Stomach (tissue), 9 donors: ENCODE measurements around the gene POLR2F. TPM values are rescaled to one million over a fixed set of nuclear protein-coding genes. Genes with fewer than 3 reads are reported as not detected.

Experiments used
- DNase-seq, 2 donors: peaks; one replicate each; pipeline versions ENCODE4 v3.0.0 to v3.0.0-alpha.2; 2013 to 2019
- H3K27ac ChIP-seq, 5 donors: fragments of 200-600 bp in 4 of 5; sonication (generic) in 4 of 5; one replicate each; pipeline ENCODE4 v1.5.1; 2013 to 2019; ENCODE audit warnings: mild to moderate bottlenecking in 1 of 5, moderate library complexity in 1 of 5
- H3K27me3 ChIP-seq, 3 donors: fragments of 200-600 bp; sonication (generic); one replicate each; pipeline ENCODE4 v1.5.1; 2017 to 2019; ENCODE audit warnings: mixed run types in 1 of 3
- H3K36me3 ChIP-seq, 4 donors: fragments of 200-600 bp; sonication (generic); 1 replicate in 3 of 4; 2 replicates in 1 of 4; pipeline ENCODE4 v1.5.1; 2016 to 2019
- H3K4me1 ChIP-seq, 4 donors: fragments of 200-600 bp; sonication (generic); one replicate each; pipeline ENCODE4 v1.5.1; 2016 to 2019
- H3K4me3 ChIP-seq, 4 donors: fragments of 200-600 bp; sonication (generic) in 3 of 4; one replicate each; pipeline ENCODE4 v1.5.1; 2016 to 2019; ENCODE audit warnings: mild to moderate bottlenecking in 1 of 4
- H3K9me3 ChIP-seq, 4 donors: fragments of 200-600 bp; sonication (generic); one replicate each; pipeline ENCODE4 v1.5.1; 2016 to 2019
- EP300 ChIP-seq: sonication (generic); formaldehyde crosslinking; IDR thresholded peaks from one replicate; pipeline ENCODE4 v1.6.1; 2017; ENCODE audit warnings: antibody characterized with exemption
- POLR2A ChIP-seq, 4 donors: fragments of 450-650 bp; IDR thresholded peaks; one replicate each; pipeline ENCODE4 v1.6.1; 2016; ENCODE audit warnings: antibody characterized with exemption in 4 of 4, control low read depth in 2 of 4, mild to moderate bottlenecking in 1 of 4, moderate library complexity in 1 of 4
- POLR2AphosphoS5 ChIP-seq, 3 donors: sonication (generic); formaldehyde crosslinking; IDR thresholded peaks; one replicate each; pipeline ENCODE4 v1.6.1; 2016; ENCODE audit warnings: antibody characterized with exemption in 3 of 3
- WGBS, 5 donors: extraction: QIAGEN DNeasy Blood & Tissue Kit in 3 of 5; methylation state at CpG; one replicate each; pipeline versions ENCODE4 v1.1.5 to v1.1.7; 2013 to 2018; 5-methylcytosine and 5-hydroxymethylcytosine counted together
- intact Hi-C: fragments of 100-400 bp; cut with DNase I; formaldehyde crosslinking; loops from one replicate; pipeline ENCODE4 v1.15.1; 2023; ENCODE audit warnings: low total_unique reads
- polyA plus RNA-seq, 3 donors: library from polyadenylated mRNA; stranded (reverse); fragments of 200-250 nt; gene quantifications; one replicate each; pipeline ENCODE4 v1.2.3, GENCODE V29; 2013
- total RNA-seq, 5 donors: library from RNA; depleted of rRNA; stranded (reverse); fragments of >200 nt; gene quantifications; one replicate each; pipeline versions ENCODE4 v1.1.0 to v1.2.3, GENCODE V29; 2014 to 2016
- TF ChIP-seq, protein P1 (sequence below), 7 experiments: fragments of 450-650 bp in 4 of 7; fragments of 200-600 bp in 3 of 7; sonication (generic) in 3 of 7; IDR thresholded peaks; one replicate each; pipeline ENCODE4 v1.5.1; 2016 to 2019; ENCODE audit warnings: antibody characterized with exemption in 7 of 7, control low read depth in 2 of 7, mild to moderate bottlenecking in 1 of 7
- donor health status: healthy with polysubstance abuse.
- donor health status: Bipolar disorder and iron deficiency.
- donor health status: healthy.

POLR2F gene
- total and polyA plus RNA-seq, 8 donors: 41.5 to 149 (median 120) TPM

DNA sequence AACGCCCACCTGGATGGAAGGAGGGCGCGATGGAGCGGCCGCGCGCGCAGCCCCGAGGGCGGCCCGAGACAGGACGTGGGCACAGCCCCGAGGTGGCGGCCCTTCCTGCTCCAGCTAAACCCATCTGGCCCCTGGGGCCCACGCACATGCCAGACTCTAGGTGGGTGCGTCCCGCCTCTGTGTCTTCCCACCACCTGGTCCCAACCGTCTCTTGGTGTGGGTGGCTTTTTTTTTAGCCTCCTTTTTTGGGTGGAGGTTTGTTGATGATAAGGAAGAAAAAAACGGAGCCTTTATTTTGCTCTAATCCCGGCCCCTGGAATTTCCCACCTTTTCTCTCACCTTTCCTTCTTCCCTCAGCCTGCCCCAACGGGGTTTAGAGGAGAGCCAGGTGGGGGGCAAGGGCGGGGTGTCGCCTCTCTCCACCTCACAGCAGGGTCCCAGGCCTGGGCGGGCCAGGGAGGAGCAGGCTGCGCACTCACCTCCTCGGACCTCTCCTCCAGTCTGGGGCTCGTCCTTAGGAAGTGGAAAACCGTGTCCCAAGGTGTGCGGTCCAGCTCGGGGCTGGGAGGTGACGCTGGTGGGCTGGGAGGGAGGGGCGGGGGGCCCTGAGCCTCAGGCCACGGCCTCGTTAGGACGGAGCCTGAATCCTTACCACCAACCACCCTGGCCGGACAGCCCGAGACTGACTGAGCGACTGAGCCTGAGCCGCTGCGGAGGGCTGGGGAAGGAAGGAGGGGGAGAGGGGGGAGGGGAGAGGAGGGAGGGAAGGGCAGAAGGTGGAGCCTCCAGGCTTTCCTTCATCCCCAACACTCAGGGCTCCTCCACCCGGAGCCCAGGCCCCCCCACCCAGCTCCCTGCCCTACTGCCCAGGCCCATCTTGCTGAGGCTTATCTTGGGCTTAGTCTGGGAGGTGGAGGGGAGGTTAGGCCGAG is 30.6 kb downstream of the POLR2F start, which contains the start of gene SOX10:
TSS of gene SOX10 (minus strand) at position 696 of the 932 bp plus-strand sequence. CDS start 771 bp downstream, outside the sequence.
- Histone ChIP-seq H3K9me3 (no peaks in the 10 kb centered on the region), H3K4me1 (no peaks in the 10 kb centered on the region), H3K36me3 (peaks cover 0 to 39% (median 7%) of the 10 kb centered on the region in 4 donors), H3K27ac (peak within 1 kb of the TSS in 1 of 5 donors; percentile 34), H3K27me3 (no peaks in the 10 kb centered on the region), H3K4me3 (peak within 1 kb of the TSS in 3 of 4 donors; percentile 8 to 21 (median 12))
- TF ChIP-seq, protein P1, sequence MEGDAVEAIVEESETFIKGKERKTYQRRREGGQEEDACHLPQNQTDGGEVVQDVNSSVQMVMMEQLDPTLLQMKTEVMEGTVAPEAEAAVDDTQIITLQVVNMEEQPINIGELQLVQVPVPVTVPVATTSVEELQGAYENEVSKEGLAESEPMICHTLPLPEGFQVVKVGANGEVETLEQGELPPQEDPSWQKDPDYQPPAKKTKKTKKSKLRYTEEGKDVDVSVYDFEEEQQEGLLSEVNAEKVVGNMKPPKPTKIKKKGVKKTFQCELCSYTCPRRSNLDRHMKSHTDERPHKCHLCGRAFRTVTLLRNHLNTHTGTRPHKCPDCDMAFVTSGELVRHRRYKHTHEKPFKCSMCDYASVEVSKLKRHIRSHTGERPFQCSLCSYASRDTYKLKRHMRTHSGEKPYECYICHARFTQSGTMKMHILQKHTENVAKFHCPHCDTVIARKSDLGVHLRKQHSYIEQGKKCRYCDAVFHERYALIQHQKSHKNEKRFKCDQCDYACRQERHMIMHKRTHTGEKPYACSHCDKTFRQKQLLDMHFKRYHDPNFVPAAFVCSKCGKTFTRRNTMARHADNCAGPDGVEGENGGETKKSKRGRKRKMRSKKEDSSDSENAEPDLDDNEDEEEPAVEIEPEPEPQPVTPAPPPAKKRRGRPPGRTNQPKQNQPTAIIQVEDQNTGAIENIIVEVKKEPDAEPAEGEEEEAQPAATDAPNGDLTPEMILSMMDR (IDR thresholded peaks at IDR 0.05): no peak
- no peak for TF ChIP-seq EP300
- no peak for TF ChIP-seq POLR2A (IDR thresholded peaks at IDR 0.05)
- TF ChIP-seq POLR2AphosphoS5 (IDR thresholded peaks at IDR 0.05): no peak
- DNase-seq: peak in 1 of 2 donors; percentile 49
- intact Hi-C loops: no loop called here
- WGBS, 5 donors: 73 to 82% (median 77%) methylated on average over 25 to 42 of the region's 42 CpGs

DNA sequence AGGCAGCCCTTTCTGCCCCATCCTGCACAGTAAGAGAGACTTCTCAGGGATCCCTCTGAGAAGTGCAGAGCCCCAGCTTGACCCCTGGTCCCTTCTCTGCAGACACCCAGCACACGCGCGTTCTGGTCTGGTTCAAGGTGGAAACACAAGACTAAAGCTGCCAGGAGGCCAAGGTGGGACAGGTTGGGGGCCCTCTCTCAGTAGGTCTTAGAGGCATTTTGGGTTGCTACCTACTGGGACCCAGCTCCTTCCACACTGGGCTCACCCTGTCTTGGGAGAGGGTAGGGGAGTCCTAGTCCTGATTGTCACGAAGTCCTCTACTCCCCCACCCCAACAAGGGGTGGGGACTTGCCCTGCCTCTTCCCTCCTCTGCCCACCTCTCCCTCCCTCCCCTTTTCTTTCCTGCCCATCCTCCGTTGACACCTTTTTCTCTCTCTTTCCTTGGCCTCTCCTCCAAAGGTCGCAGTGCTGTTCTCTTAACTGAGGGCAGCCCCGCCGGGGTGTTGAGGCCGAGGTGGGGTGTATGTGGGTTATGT is 31.6 kb downstream of the POLR2F start:
- no peaks in the 10 kb centered on the region for H3K27me3 ChIP-seq
- H3K4me3 ChIP-seq: no peak overlapping the region
- H3K36me3 ChIP-seq: peaks cover 0 to 31% (median 7%) of the 10 kb centered on the region in 4 donors
- peaks cover 0 to 2% (median 0%) of the 10 kb centered on the region in 4 donors for H3K4me1 ChIP-seq
- no peak for DNase-seq
- no peak overlapping the region for H3K27ac ChIP-seq
- TF ChIP-seq POLR2A (IDR thresholded peaks at IDR 0.05): no peak
- TF ChIP-seq, protein P1 (IDR thresholded peaks at IDR 0.05): no peak
- no peak for TF ChIP-seq EP300
- no peak for TF ChIP-seq POLR2AphosphoS5 (IDR thresholded peaks at IDR 0.05)
- intact Hi-C loops: no loop called here
- 87 to 92% (median 89%) methylated on average over 9 of the region's 9 CpGs for WGBS, 5 donors
- no peaks in the 10 kb centered on the region for H3K9me3 ChIP-seq

DNA sequence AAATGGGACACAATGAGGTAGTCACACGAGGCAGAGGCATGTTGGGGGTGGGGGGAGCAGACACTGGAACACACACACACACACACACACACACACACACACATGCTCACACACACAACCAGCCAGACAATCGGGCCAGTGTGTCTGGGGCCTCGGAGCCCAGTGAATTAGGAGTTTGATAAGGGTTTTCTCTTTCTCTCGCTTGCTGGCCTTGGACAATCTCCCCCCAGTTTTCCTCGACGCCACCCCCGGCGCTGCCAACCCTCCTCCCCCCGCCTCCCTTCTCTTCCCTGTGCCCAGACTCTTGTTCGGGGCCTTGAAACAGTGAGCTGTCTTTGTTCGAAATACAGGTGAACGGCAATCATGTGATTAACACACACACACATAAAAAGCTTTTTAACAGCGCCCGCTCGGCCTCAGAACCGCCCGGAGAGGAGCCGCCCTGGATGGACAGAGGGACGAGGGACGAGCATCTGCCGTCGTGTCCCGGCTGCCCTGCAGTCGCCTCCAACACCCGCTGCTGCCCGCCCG is 32.3 kb downstream of the POLR2F start:
- intact Hi-C loops: no loop called here
- Histone ChIP-seq H3K27ac (no peak overlapping the region), H3K36me3 (peaks cover 0 to 24% (median 7%) of the 10 kb centered on the region in 4 donors), H3K9me3 (no peaks in the 10 kb centered on the region), H3K4me1 (peaks cover 0 to 6% (median 0%) of the 10 kb centered on the region in 4 donors), H3K27me3 (no peaks in the 10 kb centered on the region), H3K4me3 (no peak overlapping the region)
- WGBS, 5 donors: 76 to 93% (median 83%) methylated on average over 24 to 27 of the region's 27 CpGs
- TF ChIP-seq, protein P1 (IDR thresholded peaks at IDR 0.05): no peak
- TF ChIP-seq POLR2A (IDR thresholded peaks at IDR 0.05): no peak
- TF ChIP-seq EP300: no peak
- TF ChIP-seq POLR2AphosphoS5 (IDR thresholded peaks at IDR 0.05): no peak
- DNase-seq: peak in 1 of 2 donors; percentile 62

DNA sequence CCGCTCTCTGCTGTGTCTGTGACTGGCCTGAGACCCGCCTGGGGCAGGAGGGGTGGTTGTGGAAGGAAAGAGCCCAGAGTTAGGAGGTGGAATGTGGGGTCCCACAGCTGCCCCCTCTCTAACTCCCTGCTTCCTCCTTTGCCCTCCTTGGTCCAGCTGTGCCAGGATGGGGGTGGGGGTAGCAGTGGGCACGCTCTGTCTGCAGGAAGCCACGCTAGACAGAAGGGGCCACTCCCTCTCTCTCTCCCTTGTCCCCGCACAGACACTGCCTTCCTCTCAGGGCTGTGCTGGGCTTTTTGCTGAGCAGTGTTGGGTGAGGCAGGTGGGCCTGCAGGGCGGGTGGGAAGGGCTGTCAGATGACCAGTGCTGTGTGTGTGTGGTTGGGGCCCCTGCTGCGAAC is 32.9 kb downstream of the POLR2F start:
- Histone ChIP-seq H3K27ac (no peak overlapping the region), H3K4me3 (no peak overlapping the region), H3K4me1 (peaks cover 0 to 6% (median 0%) of the 10 kb centered on the region in 4 donors), H3K9me3 (no peaks in the 10 kb centered on the region), H3K36me3 (peaks cover 0 to 19% (median 7%) of the 10 kb centered on the region in 4 donors), H3K27me3 (no peaks in the 10 kb centered on the region)
- TF ChIP-seq POLR2A (IDR thresholded peaks at IDR 0.05) (no peak), EP300 (no peak), POLR2AphosphoS5 (IDR thresholded peaks at IDR 0.05) (no peak)
- TF ChIP-seq, protein P1 (IDR thresholded peaks at IDR 0.05): no peak
- WGBS, 5 donors: 79 to 89% (median 84%) methylated on average over 4 to 7 of the region's 7 CpGs
- DNase-seq: no peak
- intact Hi-C loops: no loop called here
